ENCODE results near the gene FARS2.

FARS2 gene

DNA sequence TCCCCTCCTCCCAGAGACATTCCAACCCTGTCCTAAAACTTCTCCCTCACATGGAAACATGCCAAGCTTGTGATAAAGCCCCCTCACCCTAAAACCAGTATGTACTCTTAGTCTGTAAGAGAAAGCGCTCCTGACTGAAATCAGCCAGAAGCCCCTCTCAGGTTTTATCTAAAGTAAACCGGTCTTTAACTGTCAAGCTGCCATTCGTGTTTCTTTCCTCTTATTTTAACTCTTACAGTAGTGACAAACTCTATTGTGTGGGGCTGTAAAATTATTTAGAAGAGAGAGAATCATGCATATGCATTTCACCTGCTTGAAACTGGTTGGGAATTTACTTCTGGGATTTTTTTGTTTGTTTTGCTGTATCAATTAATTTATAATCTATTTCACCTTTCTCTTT, 62.7 kb downstream of the FARS2 start:
- peaks cover 71% of the 10 kb centered on the region for H3K9me3 Mint-ChIP-seq
- TF ChIP-seq CTCF (IDR thresholded peaks at IDR 0.05) = no peak
- peaks cover 9% of the 10 kb centered on the region for H3K27me3 Mint-ChIP-seq (ENCODE audit: low read depth, poor library complexity)
- no peak overlapping the region for H3K4me3 Mint-ChIP-seq
- DNase-seq = no peak
- no peaks in the 10 kb centered on the region for H3K4me1 Mint-ChIP-seq
- H3K36me3 Mint-ChIP-seq (ENCODE audit: low read depth) = peaks cover 77% of the 10 kb centered on the region
- H3K27ac Mint-ChIP-seq = no peak overlapping the region

- no peak overlapping the region for H3K27ac Mint-ChIP-seq
- H3K36me3 Mint-ChIP-seq (ENCODE audit: low read depth) = peaks cover 68% of the 10 kb centered on the region
- H3K4me1 Mint-ChIP-seq = no peaks in the 10 kb centered on the region
- peaks cover 68% of the 10 kb centered on the region for H3K9me3 Mint-ChIP-seq
- no peak for DNase-seq
- no peak for TF ChIP-seq CTCF (IDR thresholded peaks at IDR 0.05)
- no peak overlapping the region for H3K4me3 Mint-ChIP-seq
- H3K27me3 Mint-ChIP-seq (ENCODE audit: low read depth, poor library complexity) = peaks cover 9% of the 10 kb centered on the region
Measured at GRCh38 chr6:5325173-5325572, 63.9 kb downstream of the FARS2 start.

GRCh38 chr6:5326022-5326641, 64.8 kb downstream of the FARS2 start:
- no peak for TF ChIP-seq CTCF (IDR thresholded peaks at IDR 0.05)
- no peak overlapping the region for H3K4me3 Mint-ChIP-seq
- H3K27ac Mint-ChIP-seq = no peak overlapping the region
- H3K36me3 Mint-ChIP-seq (ENCODE audit: low read depth) = peaks cover 65% of the 10 kb centered on the region
- H3K9me3 Mint-ChIP-seq = peaks cover 62% of the 10 kb centered on the region
- H3K27me3 Mint-ChIP-seq (ENCODE audit: low read depth, poor library complexity) = peaks cover 9% of the 10 kb centered on the region
- no peaks in the 10 kb centered on the region for H3K4me1 Mint-ChIP-seq
- DNase-seq = no peak

DNA sequence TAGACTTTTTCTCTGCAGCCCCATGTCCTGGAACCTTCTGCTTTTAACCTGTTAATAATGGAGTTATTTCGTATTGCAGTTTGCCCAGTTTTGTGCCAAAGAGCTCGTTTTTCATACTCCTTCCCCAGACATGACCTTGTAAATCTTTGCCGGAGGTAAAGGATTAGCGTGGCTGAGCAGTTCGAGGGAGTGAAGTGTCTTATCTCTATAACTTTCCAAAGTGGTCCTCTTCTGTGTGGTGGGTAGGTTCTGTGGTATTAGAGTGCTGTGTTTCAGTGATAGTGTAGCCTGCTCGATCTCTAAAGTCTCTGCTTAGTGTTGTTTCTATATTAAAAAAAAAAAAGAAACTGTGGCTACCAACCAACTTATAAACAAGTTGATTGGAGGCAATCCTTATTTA, 67.5 kb downstream of the FARS2 start:
- no peak for DNase-seq

GRCh38 chr6:5331845-5332442, 70.6 kb downstream of the FARS2 start:
- H3K4me1 Mint-ChIP-seq = no peaks in the 10 kb centered on the region
- H3K9me3 Mint-ChIP-seq = peaks cover 10% of the 10 kb centered on the region
- H3K4me3 Mint-ChIP-seq = no peak overlapping the region
- no peak overlapping the region for H3K27ac Mint-ChIP-seq
- TF ChIP-seq CTCF (IDR thresholded peaks at IDR 0.05) = no peak
- H3K36me3 Mint-ChIP-seq (ENCODE audit: low read depth) = peaks cover 14% of the 10 kb centered on the region
- DNase-seq = no peak
- peaks cover 5% of the 10 kb centered on the region for H3K27me3 Mint-ChIP-seq (ENCODE audit: low read depth, poor library complexity)

More for the DNA sequence above, 67.5 kb downstream of the FARS2 start:
- no peak for TF ChIP-seq CTCF (IDR thresholded peaks at IDR 0.05)
- Mint-ChIP-seq H3K27me3 (ENCODE audit: low read depth, poor library complexity) (peaks cover 5% of the 10 kb centered on the region), H3K4me3 (no peak overlapping the region), H3K36me3 (ENCODE audit: low read depth) (peaks cover 45% of the 10 kb centered on the region), H3K9me3 (peaks cover 37% of the 10 kb centered on the region), H3K27ac (no peak overlapping the region), H3K4me1 (no peaks in the 10 kb centered on the region)

DNA sequence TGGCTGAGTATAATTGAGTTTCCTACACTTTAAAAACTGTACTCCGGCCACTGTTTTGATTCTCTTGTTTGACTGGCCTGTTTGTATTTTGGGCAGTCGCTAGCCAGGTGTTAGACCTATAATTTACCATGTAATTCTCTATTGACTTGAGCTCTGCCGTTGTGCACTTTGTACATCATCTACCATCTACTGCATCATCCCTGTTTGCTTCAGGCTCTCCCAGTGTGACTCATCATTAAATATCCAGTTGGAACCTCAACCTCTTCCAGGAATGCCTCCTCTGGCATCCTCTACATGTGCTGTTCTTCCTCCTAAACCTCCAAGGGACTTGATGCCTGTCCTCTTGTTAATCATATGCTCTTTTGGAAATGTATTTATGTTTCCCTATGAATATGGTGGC, 72.3 kb downstream of the FARS2 start:
- Mint-ChIP-seq H3K27ac (no peak overlapping the region), H3K9me3 (no peaks in the 10 kb centered on the region), H3K36me3 (ENCODE audit: low read depth) (peaks cover 4% of the 10 kb centered on the region), H3K4me1 (no peaks in the 10 kb centered on the region), H3K27me3 (ENCODE audit: low read depth, poor library complexity) (no peaks in the 10 kb centered on the region), H3K4me3 (no peak overlapping the region)
- TF ChIP-seq CTCF (IDR thresholded peaks at IDR 0.05) = no peak
- no peak for DNase-seq
